Psoas muscle (tissue), 8 donors: ENCODE measurements around the gene CRLF1. TPM values are rescaled to one million over a fixed set of nuclear protein-coding genes. Genes with fewer than 3 reads are reported as not detected.

Source experiments
- ATAC-seq, 4 donors: fragments of 200-7000 bp; cut with Tn5 transposase; one replicate each; pipeline ENCODE4 v1.9.1; 2020; ENCODE audit warnings: moderate library complexity in 3 of 4, mild to moderate bottlenecking in 2 of 4
- DNase-seq, 2 donors: peaks; one replicate each; pipeline ENCODE4 v3.0.0-alpha.2; 2020
- H3K27ac ChIP-seq: fragments of 200-600 bp; one replicate; pipeline ENCODE4 v1.8.0; 2022
- H3K27me3 ChIP-seq, 3 donors: fragments of 200-600 bp in 1 of 3; one replicate each; pipeline versions ENCODE4 v1.6.1 to v1.8.0; 2013 to 2022; ENCODE audit warnings: low read length in 2 of 3, mild to moderate bottlenecking in 2 of 3, moderate library complexity in 1 of 3; ENCODE audit not compliant: insufficient read depth in 3 of 3
- H3K36me3 ChIP-seq, 2 donors: fragments of 200-600 bp in 1 of 2; one replicate each; pipeline versions ENCODE4 v1.6.1 to v1.8.0; 2013 to 2022; ENCODE audit warnings: low read depth in 1 of 2, mild to moderate bottlenecking in 1 of 2, moderate library complexity in 1 of 2; ENCODE audit not compliant: insufficient read depth in 1 of 2
- H3K4me1 ChIP-seq: fragments of 200-600 bp; one replicate; pipeline ENCODE4 v1.8.0; 2022
- H3K4me3 ChIP-seq: fragments of 200-600 bp; one replicate; pipeline ENCODE4 v1.8.0; 2022; ENCODE audit warnings: mild to moderate bottlenecking
- H3K9me3 ChIP-seq: fragments of 200-600 bp; one replicate; pipeline ENCODE4 v1.8.0; 2022
- WGBS, 3 donors: extraction: QIAGEN DNeasy Blood & Tissue Kit; methylation state at CpG; one replicate each; pipeline versions ENCODE4 v1.1.6 to v1.1.7; 2013; 5-methylcytosine and 5-hydroxymethylcytosine counted together
- intact Hi-C, 2 donors: fragments of 100-400 bp; cut with DNase I; formaldehyde crosslinking; loops; one replicate each; pipeline versions ENCODE4 v1.11.0 to v1.14.2; 2022
- polyA plus RNA-seq, 3 donors: library from polyadenylated mRNA; stranded (reverse); fragments of 200-250 nt; gene quantifications; one replicate each; pipeline ENCODE4 v1.2.3, GENCODE V29; 2013
- total RNA-seq, 4 donors: library from RNA; stranded (reverse); fragmentation: NEBNext Ultra II Directional in 2 of 4; extraction: Animal tissue kit (Norgen Biotek cat#: 25700) in 2 of 4; gene quantifications; one replicate each; pipeline versions ENCODE4 v1.2.1 to v1.2.4, GENCODE V29; 2021 to 2023
- TF ChIP-seq, protein P1 (sequence below): fragments of 200-600 bp; IDR thresholded peaks from one replicate; pipeline ENCODE4 v1.8.0; 2022; ENCODE audit warnings: antibody characterized with exemption
- donor health status: healthy with polysubstance abuse.
- donor health status: DM: no; HTN: no; CAD: no; lungs with moderate emphysema.
- donor health status: Bipolar disorder and iron deficiency.
- donor health status: healthy.
- donor health status: DM: yes; HTN: yes; CAD: no.
- donor health status: DM: no; HTN: no; CAD: no.
- donor health status: DM: no; HTN: no; CAD: no.
- donor health status: DM: yes; HTN: yes; CAD: no.

Gene CRLF1
- total and polyA plus RNA-seq, 7 donors, result 8.3 to 28.4 (median 15.6) TPM

DNA sequence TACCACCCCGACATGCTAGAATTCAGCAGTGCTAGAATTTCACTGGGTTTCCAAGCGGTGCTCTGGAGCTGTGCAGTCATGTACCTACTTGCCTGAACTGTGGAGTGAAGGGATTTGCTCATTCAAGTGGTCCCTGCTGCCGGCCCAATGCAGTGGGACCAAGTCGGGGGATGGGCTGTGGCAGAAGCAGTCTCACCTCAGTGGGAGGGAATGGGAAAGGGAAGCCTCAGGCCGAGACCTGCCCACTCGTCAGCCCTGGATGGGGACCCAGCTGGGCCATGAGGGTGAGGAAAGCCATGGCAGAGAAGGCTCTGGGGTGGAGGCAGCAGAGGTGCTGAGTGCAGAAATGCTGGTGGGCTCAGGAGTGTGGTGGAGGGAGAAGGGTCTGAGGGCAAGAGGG is 45.1 kb upstream of the CRLF1 start:
- no peak for DNase-seq

DNA sequence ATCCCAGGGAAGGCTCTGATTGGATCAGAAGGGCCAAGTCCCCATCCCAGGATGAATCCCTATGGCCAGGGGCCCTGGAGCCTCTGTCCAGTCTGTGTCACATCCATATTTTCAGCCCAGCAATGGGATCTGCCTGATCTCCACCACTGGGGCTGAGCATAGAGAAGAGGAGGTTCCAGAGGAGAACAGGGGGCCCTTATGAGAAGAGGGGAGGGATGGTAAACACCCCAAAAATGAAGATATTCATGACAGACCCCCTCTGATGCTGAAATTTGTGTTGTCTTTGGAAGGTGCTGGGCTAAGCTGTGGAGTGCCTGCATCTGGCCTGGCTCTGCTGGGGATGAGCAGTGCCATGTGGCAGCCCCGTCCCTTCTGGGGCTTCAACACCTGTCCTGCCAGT is 44.7 kb upstream of the CRLF1 start:
- TF ChIP-seq, protein P1, sequence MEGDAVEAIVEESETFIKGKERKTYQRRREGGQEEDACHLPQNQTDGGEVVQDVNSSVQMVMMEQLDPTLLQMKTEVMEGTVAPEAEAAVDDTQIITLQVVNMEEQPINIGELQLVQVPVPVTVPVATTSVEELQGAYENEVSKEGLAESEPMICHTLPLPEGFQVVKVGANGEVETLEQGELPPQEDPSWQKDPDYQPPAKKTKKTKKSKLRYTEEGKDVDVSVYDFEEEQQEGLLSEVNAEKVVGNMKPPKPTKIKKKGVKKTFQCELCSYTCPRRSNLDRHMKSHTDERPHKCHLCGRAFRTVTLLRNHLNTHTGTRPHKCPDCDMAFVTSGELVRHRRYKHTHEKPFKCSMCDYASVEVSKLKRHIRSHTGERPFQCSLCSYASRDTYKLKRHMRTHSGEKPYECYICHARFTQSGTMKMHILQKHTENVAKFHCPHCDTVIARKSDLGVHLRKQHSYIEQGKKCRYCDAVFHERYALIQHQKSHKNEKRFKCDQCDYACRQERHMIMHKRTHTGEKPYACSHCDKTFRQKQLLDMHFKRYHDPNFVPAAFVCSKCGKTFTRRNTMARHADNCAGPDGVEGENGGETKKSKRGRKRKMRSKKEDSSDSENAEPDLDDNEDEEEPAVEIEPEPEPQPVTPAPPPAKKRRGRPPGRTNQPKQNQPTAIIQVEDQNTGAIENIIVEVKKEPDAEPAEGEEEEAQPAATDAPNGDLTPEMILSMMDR, result no peak
- Histone ChIP-seq H3K27me3 (no peaks in the 10 kb centered on the region), H3K36me3 (no peaks in the 10 kb centered on the region), H3K4me1 (peaks cover 39% of the 10 kb centered on the region), H3K4me3 (no peak overlapping the region), H3K9me3 (no peaks in the 10 kb centered on the region), H3K27ac (peak overlapping the region; percentile 81)
- 78 to 94% (median 84%) methylated on average over 1 of the region's 1 CpG for WGBS, 3 donors
- intact Hi-C loops, result loop anchor here in 1 of 2 donors (10.0 kb wide), 1 partner anchor 186 kb away; no protein-coding TSS in a partner anchor
- DNase-seq (no peak), ATAC-seq (no peak)

More for the DNA sequence above, 45.1 kb upstream of the CRLF1 start:
- H3K4me1 ChIP-seq, result peaks cover 39% of the 10 kb centered on the region
- TF ChIP-seq, protein P1, result no peak
- H3K4me3 ChIP-seq, result no peak overlapping the region
- 79 to 82% (median 81%) methylated on average over 6 of the region's 6 CpGs for WGBS, 3 donors
- H3K36me3 ChIP-seq, result no peaks in the 10 kb centered on the region
- peak overlapping the region; percentile 81 for H3K27ac ChIP-seq
- no peak for ATAC-seq
- intact Hi-C loops, result loop anchor here in 1 of 2 donors (10.0 kb wide), 1 partner anchor 187 kb away; no protein-coding TSS in a partner anchor
- no peaks in the 10 kb centered on the region for H3K9me3 ChIP-seq
- H3K27me3 ChIP-seq, result no peaks in the 10 kb centered on the region

DNA sequence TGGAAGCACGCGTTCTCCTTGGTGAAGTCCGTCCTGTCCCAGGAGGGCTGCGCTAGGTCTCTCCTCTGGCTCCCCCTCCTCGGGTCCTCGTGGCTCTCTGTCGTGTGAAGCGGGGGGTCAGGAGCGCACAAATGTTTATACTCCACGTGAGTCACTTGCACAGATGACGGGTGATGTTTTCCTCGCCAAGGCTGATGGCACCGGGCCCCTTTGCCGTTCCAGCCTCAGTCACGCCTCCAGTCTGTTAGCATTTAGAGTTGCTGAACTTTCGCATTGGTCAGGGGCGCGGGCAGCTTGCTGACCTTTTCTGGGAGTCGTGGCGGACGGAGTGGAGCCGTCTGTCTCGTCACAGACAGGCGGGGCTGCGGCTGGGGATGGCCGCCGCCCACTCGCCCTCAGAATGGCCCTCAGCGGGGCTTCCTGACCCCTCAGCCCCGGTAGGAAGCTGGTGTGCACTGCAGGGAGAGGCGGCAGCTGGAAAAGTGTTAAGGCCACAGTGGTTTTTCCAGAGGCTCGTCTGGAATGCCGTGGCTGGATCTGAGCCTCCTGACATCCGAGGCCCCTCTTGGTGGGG is 44.0 kb upstream of the CRLF1 start:
- TF ChIP-seq, protein P1, result no peak
- 31 to 40% (median 32%) methylated on average over 34 of the region's 34 CpGs for WGBS, 3 donors
- Histone ChIP-seq H3K4me1 (peaks cover 39% of the 10 kb centered on the region), H3K36me3 (no peaks in the 10 kb centered on the region), H3K27ac (peak overlapping the region; percentile 81), H3K4me3 (peak overlapping the region; percentile 43), H3K27me3 (no peaks in the 10 kb centered on the region), H3K9me3 (no peaks in the 10 kb centered on the region)
- peak; percentile 89 to 92 for DNase-seq
- intact Hi-C loops, result loop anchor here in 1 of 2 donors (10.0 kb wide), 1 partner anchor 186 kb away; no protein-coding TSS in a partner anchor
- ATAC-seq, result peak; percentile 50 to 69 (median 60)

DNA sequence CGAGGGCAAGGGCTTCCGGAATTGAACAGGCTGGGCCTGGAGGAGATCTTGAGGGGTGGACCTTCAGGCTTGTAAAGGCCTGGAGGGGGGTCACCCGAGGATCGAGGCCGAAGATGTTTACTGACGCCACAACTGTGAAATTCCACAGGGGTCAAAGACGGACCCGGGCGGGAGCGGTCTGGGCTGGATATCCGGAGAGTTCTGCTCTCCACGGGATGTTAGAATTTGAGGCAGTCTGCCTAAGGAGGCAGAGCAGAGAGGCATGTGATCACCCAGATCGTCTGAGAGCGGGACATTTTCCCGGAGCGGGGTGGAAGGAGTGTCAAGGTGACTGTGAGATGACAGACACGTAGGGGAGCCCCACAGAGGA is 43.4 kb upstream of the CRLF1 start:
- Histone ChIP-seq H3K4me3 (peak overlapping the region; percentile 43), H3K9me3 (no peaks in the 10 kb centered on the region), H3K27me3 (no peaks in the 10 kb centered on the region), H3K4me1 (peaks cover 42% of the 10 kb centered on the region), H3K36me3 (no peaks in the 10 kb centered on the region), H3K27ac (peak overlapping the region; percentile 81)
- peak; percentile 24 to 67 (median 46) for ATAC-seq
- peak; percentile 53 to 85 for DNase-seq
- 7 to 21% (median 10%) methylated on average over 17 of the region's 17 CpGs for WGBS, 3 donors
- intact Hi-C loops, result loop anchor here in 1 of 2 donors (10.0 kb wide), 1 partner anchor 185 kb away; no protein-coding TSS in a partner anchor
- TF ChIP-seq, protein P1, result no peak
